Neural cell (in vitro differentiated cells): ENCODE results near the gene PPP1R9B. TPM values are rescaled to one million over a fixed set of nuclear protein-coding genes. Genes with fewer than 3 reads are reported as not detected.

Source experiments
- H2AFZ ChIP-seq: fragments of 200-600, 300-800 bp; sonication (generic), shearing (Covaris generic); 2 replicates; pipeline ENCODE4 v1.6.0; 2014; ENCODE audit warnings: low read depth, mild to moderate bottlenecking, antibody characterized with exemption, low read length, moderate library complexity
- H3F3A ChIP-seq: fragments of 200-600 bp; shearing (Covaris generic); 2 replicates; pipeline ENCODE4 v1.6.1; 2016; ENCODE audit warnings: mild to moderate bottlenecking, moderate library complexity, mixed read lengths, antibody characterized with exemption, low read length; ENCODE audit not compliant: insufficient read depth, poor library complexity, severe bottlenecking
- H3K27ac ChIP-seq: fragments of 200-600, 300-800 bp; sonication (generic), shearing (Covaris generic); 2 replicates; pipeline ENCODE4 v1.5.1; 2014; ENCODE audit warnings: mild to moderate bottlenecking, low read length, moderate library complexity
- H3K27me3 ChIP-seq: fragments of 300-800, 200-600 bp; sonication (generic), shearing (Covaris generic); 2 replicates; pipeline ENCODE4 v1.6.0; 2014; ENCODE audit warnings: mild to moderate bottlenecking, low read depth, low read length, moderate library complexity; ENCODE audit not compliant: insufficient read depth
- H3K36me3 ChIP-seq: fragments of 300-800, 200-600 bp; sonication (generic), shearing (Covaris generic); 2 replicates; pipeline ENCODE4 v1.5.1; 2014; ENCODE audit warnings: mild to moderate bottlenecking, antibody characterized with exemption, low read length, moderate library complexity; ENCODE audit not compliant: insufficient read depth
- H3K4me2 ChIP-seq: fragments of 300-800, 200-600 bp; sonication (generic), shearing (Covaris generic); 2 replicates; pipeline ENCODE4 v1.6.0; 2014; ENCODE audit warnings: mild to moderate bottlenecking, low read length
- H3K4me3 ChIP-seq: fragments of 300-800, 200-600 bp; sonication (generic), shearing (Covaris generic); 2 replicates; pipeline ENCODE4 v1.5.1; 2014; ENCODE audit warnings: mild to moderate bottlenecking, low read length, moderate library complexity
- H3K79me2 ChIP-seq: fragments of 200-600 bp; shearing (Covaris generic); replicated peaks from 2 replicates; pipeline ENCODE4 v1.6.0; 2014; ENCODE audit warnings: mild to moderate bottlenecking, low read length, moderate library complexity; ENCODE audit not compliant: insufficient read depth
- H3K9ac ChIP-seq: fragments of 300-800, 200-600 bp; sonication (generic), shearing (Covaris generic); 2 replicates; pipeline ENCODE4 v1.6.1; 2016; ENCODE audit warnings: mild to moderate bottlenecking, low read length, mixed read lengths
- H3K9me2 ChIP-seq: fragments of 200-600 bp; shearing (Covaris generic); 2 replicates; pipeline ENCODE4 v1.6.1; 2016; ENCODE audit warnings: mild to moderate bottlenecking, low read length, mixed read lengths; ENCODE audit not compliant: insufficient read depth
- H3K9me3 ChIP-seq: fragments of 200-600, 300-800 bp; sonication (generic), shearing (Covaris generic); 2 replicates; pipeline ENCODE4 v1.6.1; 2016; ENCODE audit warnings: mild to moderate bottlenecking, mixed run types, low read length, moderate library complexity, mixed read lengths
- H4K20me1 ChIP-seq: fragments of 200-600 bp; shearing (Covaris generic); 2 replicates; pipeline ENCODE4 v1.6.1; 2016; ENCODE audit warnings: mild to moderate bottlenecking, mixed run types; ENCODE audit not compliant: insufficient read depth
- EP300 ChIP-seq: fragments of 450-650 bp; conservative IDR thresholded peaks from 2 replicates; pipeline ENCODE4 v1.6.1; 2014; ENCODE audit warnings: antibody characterized with exemption, mild to moderate bottlenecking, moderate library complexity; ENCODE audit not compliant: poor library complexity, severe bottlenecking
- EZH2 ChIP-seq: fragments of 200-600, 300-800 bp; shearing (Covaris generic), sonication (generic); IDR thresholded peaks from 2 replicates; pipeline ENCODE4 v1.6.1; 2014; ENCODE audit warnings: antibody characterized with exemption, low read length, borderline replicate concordance, mild to moderate bottlenecking; ENCODE audit not compliant: insufficient read depth, poor library complexity, severe bottlenecking
- MXI1 ChIP-seq: fragments of 450-650 bp; conservative IDR thresholded peaks from 2 replicates; pipeline ENCODE4 v1.6.1; 2014; ENCODE audit warnings: antibody characterized with exemption, mild to moderate bottlenecking; ENCODE audit not compliant: poor library complexity, severe bottlenecking
- POLR2AphosphoS5 ChIP-seq: IDR thresholded peaks from 2 replicates; pipeline ENCODE4 v1.6.1; 2012
- RAD21 ChIP-seq: fragments of 450-650 bp; conservative IDR thresholded peaks from 2 replicates; pipeline ENCODE4 v1.6.1; 2014; ENCODE audit warnings: antibody characterized with exemption, mild to moderate bottlenecking, moderate library complexity
- SMC3 ChIP-seq: fragments of 450-650 bp; conservative IDR thresholded peaks from 2 replicates; pipeline ENCODE4 v1.6.1; 2014; ENCODE audit warnings: antibody characterized with exemption, mild to moderate bottlenecking, moderate library complexity; ENCODE audit not compliant: poor library complexity
- TAF1 ChIP-seq: IDR thresholded peaks from 2 replicates; pipeline ENCODE4 v1.6.1; 2012; ENCODE audit warnings: low read depth
- polyA plus RNA-seq: library from polyadenylated mRNA; depleted of rRNA; stranded (reverse); fragments of >200 nt; gene quantifications from 2 replicates; pipeline ENCODE4 v1.2.3, GENCODE V29; 2014
- TF ChIP-seq, protein P1 (sequence below): IDR thresholded peaks from 2 replicates; pipeline ENCODE4 v1.6.1; 2012; ENCODE audit warnings: borderline replicate concordance
- TF ChIP-seq, protein P2 (sequence below): fragments of 450-650 bp; IDR thresholded peaks from 2 replicates; pipeline ENCODE4 v1.5.1; 2014; ENCODE audit warnings: antibody characterized with exemption, mild to moderate bottlenecking, moderate library complexity; ENCODE audit not compliant: poor library complexity, severe bottlenecking

Gene PPP1R9B
- polyA plus RNA-seq, 1 donor from 2014 or later = 29.2 TPM

DNA sequence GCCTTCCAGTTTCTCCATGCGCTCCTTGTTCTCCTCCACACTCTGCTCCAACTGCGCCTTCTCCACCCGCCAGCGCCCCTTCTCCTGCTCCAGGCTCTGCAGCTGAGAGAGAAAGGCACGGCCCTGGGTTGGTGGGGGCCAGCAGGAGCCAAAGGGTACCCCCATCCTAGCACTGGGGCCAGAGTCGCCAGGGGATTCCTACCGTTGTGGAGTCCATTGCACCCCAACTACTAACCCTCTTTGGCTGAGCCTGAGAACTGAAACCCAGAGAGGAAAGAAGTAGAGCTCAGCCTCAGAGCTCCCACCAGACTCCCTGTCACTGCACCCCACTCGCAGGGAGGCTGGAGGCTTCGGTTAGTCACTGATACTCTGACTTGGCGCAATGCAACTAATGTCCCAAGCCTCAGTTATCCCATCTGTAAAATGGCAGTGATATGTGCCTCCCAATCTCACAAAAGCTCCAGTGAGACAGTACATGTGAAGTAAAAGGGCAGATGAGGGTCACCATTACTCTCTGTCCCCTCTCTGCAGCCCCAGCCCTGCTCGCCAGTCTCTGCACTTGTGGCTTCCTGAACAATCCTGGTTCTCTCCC is 14.3 kb downstream of the PPP1R9B start:
- Histone ChIP-seq H3K4me2 (no peak overlapping the region), H3K9me3 (no peaks in the 10 kb centered on the region), H3K27ac (no peak overlapping the region), H4K20me1 (no peaks in the 10 kb centered on the region), H3K36me3 (peaks cover 14% of the 10 kb centered on the region), H2AFZ (no peak overlapping the region), H3K9ac (no peak overlapping the region), H3K9me2 (no peaks in the 10 kb centered on the region), H3K79me2 (no peaks in the 10 kb centered on the region), H3F3A (no peaks in the 10 kb centered on the region), H3K27me3 (no peaks in the 10 kb centered on the region), H3K4me3 (no peak overlapping the region)
- TF ChIP-seq POLR2AphosphoS5 = no peak
- TF ChIP-seq MXI1 = no peak
- TF ChIP-seq, protein P1, sequence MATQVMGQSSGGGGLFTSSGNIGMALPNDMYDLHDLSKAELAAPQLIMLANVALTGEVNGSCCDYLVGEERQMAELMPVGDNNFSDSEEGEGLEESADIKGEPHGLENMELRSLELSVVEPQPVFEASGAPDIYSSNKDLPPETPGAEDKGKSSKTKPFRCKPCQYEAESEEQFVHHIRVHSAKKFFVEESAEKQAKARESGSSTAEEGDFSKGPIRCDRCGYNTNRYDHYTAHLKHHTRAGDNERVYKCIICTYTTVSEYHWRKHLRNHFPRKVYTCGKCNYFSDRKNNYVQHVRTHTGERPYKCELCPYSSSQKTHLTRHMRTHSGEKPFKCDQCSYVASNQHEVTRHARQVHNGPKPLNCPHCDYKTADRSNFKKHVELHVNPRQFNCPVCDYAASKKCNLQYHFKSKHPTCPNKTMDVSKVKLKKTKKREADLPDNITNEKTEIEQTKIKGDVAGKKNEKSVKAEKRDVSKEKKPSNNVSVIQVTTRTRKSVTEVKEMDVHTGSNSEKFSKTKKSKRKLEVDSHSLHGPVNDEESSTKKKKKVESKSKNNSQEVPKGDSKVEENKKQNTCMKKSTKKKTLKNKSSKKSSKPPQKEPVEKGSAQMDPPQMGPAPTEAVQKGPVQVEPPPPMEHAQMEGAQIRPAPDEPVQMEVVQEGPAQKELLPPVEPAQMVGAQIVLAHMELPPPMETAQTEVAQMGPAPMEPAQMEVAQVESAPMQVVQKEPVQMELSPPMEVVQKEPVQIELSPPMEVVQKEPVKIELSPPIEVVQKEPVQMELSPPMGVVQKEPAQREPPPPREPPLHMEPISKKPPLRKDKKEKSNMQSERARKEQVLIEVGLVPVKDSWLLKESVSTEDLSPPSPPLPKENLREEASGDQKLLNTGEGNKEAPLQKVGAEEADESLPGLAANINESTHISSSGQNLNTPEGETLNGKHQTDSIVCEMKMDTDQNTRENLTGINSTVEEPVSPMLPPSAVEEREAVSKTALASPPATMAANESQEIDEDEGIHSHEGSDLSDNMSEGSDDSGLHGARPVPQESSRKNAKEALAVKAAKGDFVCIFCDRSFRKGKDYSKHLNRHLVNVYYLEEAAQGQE = no peak
- no peak for TF ChIP-seq TAF1
- no peak for TF ChIP-seq EZH2
- no peak for TF ChIP-seq RAD21
- no peak for TF ChIP-seq SMC3
- no peak for TF ChIP-seq EP300
- TF ChIP-seq, protein P2, sequence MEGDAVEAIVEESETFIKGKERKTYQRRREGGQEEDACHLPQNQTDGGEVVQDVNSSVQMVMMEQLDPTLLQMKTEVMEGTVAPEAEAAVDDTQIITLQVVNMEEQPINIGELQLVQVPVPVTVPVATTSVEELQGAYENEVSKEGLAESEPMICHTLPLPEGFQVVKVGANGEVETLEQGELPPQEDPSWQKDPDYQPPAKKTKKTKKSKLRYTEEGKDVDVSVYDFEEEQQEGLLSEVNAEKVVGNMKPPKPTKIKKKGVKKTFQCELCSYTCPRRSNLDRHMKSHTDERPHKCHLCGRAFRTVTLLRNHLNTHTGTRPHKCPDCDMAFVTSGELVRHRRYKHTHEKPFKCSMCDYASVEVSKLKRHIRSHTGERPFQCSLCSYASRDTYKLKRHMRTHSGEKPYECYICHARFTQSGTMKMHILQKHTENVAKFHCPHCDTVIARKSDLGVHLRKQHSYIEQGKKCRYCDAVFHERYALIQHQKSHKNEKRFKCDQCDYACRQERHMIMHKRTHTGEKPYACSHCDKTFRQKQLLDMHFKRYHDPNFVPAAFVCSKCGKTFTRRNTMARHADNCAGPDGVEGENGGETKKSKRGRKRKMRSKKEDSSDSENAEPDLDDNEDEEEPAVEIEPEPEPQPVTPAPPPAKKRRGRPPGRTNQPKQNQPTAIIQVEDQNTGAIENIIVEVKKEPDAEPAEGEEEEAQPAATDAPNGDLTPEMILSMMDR = no peak

DNA sequence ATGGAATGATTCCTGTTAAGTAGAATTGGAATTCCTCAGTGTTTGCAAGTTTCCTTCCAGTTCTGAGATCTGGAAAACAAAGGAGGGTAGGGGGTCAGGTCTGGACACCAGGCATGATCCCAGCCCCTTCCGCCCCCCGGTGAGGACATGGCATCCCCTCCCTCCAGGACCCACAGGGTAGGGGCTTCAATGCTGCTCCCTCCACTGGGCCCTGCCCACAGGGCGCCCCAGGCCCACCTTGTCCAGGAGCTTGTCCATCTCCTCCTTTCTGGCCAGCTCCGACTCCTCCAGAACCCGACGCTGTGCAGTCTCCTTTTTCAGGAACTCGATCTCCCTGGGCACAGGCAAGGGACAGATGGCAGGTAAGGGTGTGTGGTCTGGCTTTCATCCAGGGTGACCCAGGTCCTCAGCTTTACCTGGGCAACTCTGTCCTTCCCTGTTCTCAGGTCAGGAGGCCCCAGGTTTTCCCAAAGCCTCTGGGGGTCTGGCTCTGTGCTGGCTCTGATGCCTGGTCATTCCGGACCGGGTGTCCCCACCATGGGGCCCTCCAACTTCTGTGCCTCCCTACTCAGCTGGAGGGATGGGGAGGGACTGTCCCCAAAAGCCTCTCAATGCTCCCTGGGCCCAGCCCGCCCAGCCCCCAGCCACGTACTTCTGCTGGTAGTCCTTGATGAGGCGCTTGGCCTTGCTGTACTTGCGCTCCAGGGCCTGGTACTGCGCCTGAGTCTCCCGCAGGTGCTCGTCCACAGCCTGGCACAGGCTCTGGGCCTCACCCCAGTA is 15.0 kb downstream of the PPP1R9B start:
- Histone ChIP-seq H3K9me2 (no peaks in the 10 kb centered on the region), H3F3A (no peaks in the 10 kb centered on the region), H3K9ac (no peak overlapping the region), H3K9me3 (no peaks in the 10 kb centered on the region), H4K20me1 (no peaks in the 10 kb centered on the region), H3K79me2 (no peaks in the 10 kb centered on the region), H3K4me2 (no peak overlapping the region), H3K36me3 (peaks cover 13% of the 10 kb centered on the region), H3K27ac (no peak overlapping the region), H3K4me3 (no peak overlapping the region), H3K27me3 (no peaks in the 10 kb centered on the region), H2AFZ (no peak overlapping the region)
- TF ChIP-seq EP300 = no peak
- TF ChIP-seq, protein P1 = no peak
- no peak for TF ChIP-seq SMC3
- no peak for TF ChIP-seq MXI1
- no peak for TF ChIP-seq TAF1
- TF ChIP-seq EZH2 = no peak
- TF ChIP-seq, protein P2 = no peak
- no peak for TF ChIP-seq POLR2AphosphoS5
- no peak for TF ChIP-seq RAD21
